NCI-H187 treated with DMSO at 0.1 percent for 48 hours (cell line): ENCODE data around the gene IFT88.

Experiments used
- DNase-seq: peaks from one replicate; lab custom pipeline; 2025; lab: John Stamatoyannopoulos, UW

The IFT88 gene

DNA sequence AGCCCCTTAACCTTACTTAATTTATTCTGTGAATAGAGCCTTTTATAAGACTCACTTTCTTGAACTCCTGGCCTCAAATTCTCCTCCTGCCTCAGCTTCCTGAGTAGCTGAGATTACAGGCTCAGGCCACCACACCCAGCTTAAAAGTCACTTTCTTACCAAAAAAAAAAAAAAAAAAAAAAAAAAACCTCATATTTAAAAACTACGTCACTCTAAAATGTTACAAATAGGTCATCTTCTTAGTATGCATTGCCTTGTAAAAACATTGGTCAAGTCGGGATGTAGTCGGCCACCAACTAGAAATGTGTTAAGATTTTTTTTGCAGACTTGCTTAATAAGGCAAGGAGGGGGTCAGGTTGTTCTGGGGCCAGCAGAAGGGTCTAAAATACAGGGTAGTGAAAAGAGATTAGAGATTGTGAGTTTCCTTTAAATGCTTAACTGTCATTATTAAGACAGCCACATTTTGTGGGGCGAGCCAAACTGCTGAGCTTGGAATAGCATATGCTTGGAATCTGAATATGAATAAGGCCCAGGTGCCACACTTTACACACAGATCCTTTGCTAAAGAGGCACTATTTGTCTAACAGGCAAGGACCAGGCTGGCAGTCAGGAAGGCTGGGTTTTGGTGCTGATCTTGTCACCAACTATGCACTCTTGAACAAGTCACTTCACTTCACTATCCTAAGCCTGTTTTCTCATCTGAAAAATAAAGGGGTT lies 120.1 kb downstream of the IFT88 start:
- no peak for DNase-seq

DNA sequence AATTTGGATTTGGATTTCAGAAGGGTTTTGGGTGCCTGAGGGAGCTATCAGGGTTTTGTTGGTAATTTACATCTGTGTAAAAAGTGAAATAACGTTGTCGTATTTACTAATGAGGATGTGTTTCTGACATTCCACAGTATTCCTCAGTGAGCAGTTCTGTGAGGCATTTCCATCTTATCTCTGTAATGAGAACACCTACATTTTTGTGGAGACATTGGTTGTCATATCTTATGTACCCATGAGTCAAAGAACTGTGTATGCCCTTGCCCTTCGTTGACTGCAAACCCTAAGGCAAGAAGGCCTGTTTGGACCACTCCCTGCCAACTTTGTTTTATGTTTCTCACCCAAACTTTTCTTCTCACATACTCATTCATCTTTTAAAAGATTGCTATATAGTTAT lies 122.3 kb downstream of the IFT88 start:
- no peak for DNase-seq

DNA sequence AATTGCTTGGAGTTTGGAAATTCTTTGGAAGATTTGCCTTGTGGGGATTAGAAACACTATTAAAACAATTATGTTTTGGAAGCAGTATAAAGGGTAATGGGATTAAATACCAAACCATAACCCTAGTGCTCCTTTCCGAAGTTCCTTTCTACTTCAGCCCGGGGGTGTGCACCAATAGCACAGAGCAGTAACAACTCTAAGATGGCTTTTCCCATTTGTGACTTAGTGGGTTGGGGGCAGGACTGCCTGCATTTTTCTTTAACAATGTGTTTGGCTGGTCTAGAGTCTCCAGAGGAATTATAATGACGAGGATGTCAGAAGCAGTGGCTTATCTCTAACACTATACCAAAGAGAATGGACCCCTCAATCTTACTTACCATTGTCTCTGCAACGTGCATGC lies 124.7 kb downstream of the IFT88 start:
- no peak for DNase-seq

DNA sequence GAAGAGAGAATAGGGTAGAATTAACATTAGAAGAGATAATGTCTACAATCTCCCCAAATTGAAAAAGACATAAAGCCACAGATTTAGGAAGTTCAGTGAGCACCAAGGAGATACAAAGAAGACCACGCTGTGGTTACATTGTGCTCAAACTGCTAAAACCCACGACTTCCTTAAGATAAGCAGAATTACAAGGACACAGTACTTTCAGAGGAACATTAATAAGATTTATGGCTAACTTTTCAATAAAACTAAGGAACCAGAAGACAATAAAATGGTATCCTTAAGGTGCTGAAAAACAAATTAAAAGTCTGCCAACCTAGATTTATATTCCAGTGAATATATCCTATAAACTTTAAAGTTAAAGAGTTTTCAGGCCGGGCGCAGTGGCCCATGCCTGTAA lies 129.1 kb downstream of the IFT88 start:
- DNase-seq = no peak

DNA sequence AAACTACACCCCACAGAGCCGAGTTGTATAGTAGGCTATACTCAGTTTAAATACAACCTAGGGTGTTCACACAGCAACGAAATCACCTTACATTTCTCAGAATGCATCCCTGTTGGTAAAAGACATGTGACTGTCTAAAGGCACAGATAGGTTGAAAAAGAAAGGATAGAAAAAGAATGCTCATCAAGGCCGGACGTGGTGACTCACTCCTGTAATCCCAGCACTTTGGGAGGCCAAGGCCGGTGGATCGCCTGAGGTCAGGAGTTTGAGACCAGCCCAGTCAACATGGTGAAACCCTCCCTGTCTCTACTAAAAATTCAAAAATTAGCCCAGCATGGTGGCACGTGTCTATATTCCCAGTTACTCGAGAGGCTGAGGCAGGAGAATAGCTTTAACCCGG lies 132.8 kb downstream of the IFT88 start:
- no peak for DNase-seq

DNA sequence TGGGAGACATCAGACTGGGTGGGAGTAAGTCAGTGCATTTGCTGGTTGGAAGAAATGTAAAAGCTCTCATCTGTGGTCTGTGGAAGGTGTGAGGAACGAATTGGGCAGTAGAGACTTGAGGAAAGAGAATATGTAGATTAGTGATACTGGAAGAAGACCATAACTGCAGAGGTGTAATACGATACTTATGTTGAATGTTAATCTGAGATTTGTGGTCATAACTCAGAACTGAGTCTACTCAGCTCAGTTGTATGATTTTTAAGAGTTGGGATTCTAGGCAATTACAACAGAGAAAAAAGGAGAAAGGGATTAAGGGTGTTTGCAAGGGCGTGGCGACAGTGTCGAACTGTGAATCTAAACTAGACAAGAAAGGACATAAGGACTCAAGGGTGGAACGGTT lies 133.3 kb downstream of the IFT88 start:
- DNase-seq = no peak

DNA sequence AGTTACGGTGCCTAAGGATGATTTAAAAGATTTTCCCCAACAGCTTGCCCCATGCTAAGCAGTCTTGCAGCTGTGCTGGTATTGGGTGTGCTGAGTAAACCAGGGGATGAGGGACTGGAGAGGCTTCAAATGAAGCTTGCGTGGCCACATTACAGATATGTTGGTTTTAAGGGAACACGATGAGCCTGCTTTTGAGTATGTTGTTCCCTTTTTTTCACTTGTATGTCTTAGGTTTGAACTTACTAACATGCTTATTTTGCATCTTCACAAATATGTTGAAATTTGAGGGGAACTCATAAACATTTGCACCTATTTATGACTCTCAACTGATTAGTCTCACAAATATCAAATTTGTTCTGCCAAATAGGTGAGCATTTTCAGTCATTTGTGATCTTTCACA lies 134.5 kb downstream of the IFT88 start:
- DNase-seq = no peak

DNA sequence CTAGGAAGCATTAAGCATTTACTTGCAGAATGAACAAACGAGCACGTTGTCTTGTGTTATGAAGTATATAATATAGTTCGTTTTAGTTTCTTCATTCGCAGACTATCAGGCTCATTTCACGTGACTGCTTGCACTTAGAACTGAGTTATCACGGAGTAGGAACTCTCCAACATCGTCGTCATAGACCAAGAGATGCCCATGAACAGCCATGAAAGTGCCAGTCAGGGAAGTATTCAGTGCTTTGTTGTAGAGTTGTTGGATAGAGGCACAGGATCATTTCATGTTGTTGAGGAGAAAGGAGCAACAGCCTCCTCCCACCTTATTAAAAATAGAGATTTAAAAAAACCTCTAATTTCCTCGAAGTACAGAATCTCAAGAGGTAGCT lies 135.6 kb downstream of the IFT88 start:
- no peak for DNase-seq

DNA sequence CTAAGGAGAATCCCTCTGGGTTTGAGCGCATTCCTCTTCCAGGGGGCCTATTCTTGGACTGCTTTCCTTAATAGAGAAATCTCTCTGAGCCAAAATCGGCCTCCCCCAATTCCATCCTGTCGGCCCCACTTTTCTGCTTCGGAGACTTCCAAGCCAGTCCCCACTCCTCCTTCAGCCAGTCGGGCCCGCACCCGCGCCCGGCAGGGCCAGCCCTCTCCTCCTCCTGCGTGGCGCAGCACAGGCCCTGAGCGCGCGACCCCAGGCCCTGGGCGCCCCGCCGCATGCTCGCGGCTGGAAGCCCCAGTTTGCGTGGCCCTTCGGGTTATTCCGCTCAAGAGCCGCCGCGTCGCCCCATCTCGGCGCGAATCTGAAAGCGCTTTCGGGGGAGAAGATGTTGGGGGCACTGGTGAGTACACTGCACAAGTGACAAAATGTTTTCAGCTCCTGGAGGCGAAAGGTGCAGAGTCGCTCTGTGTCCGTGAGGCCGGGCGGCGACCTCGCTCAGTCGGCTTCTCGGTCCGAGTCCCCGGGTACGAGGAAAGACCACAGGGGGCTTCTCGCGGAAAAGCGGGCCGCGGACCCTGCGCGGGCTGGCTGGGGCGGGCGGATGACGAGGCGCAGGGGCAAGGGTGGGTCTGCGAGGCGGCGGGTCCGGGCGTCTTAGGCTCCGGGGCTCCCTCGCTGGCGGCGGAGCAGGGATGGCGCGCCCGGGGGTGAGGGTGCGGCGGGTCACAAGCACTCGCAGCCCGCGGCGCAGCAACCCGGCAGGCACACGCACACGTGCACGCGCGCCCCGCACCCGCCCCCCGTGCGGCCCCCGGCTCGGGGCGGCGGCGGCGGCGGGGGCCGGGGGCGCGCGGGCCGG lies 136.2 kb downstream of the IFT88 start, which contains the start of gene IL17D:
IL17D (plus strand) TSS at position 785 of the 865 bp plus-strand sequence. CDS start 303 bp downstream, outside the sequence.
- no peak for DNase-seq

DNA sequence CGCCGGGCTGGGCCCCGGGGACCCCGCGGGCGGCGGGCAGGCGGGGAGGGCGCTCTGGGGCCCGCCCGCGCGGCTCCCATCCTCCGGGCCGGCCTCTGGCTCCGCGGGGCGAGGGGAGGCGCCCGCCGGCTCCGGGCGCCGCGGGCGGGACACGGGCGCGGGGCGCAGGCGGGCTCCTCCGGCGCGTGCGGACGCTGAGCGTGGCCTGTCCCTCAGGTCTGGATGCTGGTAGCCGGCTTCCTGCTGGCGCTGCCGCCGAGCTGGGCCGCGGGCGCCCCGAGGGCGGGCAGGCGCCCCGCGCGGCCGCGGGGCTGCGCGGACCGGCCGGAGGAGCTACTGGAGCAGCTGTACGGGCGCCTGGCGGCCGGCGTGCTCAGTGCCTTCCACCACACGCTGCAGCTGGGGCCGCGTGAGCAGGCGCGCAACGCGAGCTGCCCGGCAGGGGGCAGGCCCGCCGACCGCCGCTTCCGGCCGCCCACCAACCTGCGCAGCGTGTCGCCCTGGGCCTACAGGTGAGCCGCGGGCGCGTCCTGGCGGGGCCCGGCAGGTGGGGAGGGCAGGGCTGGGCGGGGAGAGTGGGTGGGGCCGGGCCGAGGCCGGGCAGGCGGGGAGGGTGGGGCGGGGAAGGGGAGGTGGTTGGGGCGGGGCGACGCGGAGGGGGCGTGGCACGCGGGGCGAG lies 137.0 kb downstream of the IFT88 start:
- no peak for DNase-seq

DNA sequence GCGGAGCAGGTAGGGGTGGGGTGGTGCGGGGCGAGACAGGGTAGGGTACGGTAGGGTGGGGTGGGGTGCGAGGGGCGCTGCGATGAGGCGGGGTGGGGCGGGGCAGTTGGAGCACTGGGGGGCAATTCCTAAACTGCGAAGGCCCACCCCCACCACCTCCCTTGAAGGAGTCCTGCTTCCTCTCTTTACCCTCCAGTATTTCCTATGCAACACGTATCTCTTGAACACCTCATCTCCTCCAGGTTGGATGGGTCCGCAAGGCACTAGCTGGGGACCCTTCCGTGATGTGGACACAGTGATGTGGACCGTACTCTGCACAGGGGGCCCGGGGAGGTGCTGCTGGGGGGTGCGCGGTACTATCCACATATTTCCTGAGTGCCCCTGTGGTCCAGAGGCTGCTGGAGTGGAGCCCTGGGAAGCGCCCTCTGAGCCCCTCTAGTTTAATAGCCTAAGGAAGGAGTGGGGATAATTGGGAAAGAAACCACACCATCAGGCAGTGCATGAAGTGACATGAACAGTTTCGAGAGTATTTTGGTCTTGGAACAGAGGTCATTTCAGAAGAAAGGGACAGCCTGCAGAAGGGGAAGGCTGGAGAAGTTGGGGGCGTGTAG lies 137.6 kb downstream of the IFT88 start:
- DNase-seq = no peak

DNA sequence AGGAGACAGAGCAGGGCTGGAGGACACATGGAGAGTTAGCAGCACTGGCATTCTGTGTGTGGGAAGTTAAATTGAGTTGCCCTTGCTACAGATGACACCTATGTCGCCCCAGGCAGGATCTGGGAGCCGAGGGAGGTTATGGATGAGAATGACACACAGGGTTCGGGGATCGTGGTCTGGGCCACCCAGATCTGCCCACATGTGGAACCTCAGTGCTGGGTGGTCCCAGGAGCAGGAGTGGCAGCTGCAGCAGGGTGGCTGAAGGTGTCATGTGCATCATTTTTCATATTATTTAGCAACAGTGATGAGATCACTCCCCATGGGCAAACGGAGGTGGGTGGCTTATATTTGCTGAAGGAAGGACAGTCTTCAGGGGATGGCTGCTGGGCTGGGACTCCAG lies 139.7 kb downstream of the IFT88 start:
- no peak for DNase-seq

DNA sequence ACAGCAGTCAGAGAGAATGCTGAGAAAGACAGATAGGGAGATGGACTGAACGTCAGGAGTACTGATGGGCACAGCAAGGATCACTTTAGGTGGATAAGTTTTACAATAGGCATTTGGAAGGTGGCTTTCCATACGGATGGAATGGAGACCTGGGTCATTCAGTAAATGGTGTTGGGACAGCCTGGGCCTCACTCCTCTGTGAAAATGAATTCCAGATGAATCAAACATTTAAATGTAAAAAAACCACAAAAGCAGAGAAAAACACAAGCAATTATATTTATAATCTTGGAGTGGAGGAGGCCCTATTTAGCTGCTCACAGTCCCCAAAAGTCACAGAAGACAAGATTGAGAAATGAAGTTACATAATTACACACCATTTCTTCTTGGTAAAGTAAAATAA lies 141.3 kb downstream of the IFT88 start:
- DNase-seq = no peak

DNA sequence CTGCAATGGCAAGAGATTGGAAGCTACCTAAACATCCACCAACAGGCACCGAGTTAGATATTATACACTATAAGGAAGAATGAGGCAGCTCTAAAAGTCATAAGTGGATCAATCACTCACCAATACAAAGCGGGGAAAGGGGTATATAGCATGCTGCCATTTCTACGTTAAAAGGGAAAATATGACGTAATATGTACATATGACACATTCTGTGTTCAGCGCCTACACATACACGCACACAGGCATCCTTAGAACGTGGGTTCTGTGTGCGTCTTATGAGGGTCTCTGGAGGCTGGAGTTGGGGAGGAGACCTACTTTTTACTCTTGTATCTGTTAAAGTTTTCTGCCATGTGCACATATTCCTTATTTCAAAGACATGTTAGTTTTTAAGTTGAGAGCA lies 142.4 kb downstream of the IFT88 start:
- DNase-seq = no peak

DNA sequence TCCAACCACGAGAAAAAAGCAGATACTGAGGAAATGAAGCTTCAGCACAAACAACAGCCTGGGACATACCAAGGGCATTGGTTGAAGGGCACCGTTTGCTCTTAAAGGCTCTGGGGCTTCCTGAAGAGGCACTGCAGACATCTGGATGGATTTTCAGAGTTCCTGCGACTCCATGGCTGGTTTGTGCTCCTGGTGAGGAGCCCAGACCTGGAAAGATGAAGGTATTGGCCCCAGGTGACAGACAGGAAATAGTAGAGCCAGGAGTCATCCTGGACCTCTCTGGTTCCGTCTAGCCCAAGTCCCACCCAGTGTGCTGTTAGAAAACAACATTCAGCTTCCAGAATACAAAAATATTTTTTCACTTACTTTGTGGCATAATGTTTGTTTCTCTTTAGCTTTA lies 142.8 kb downstream of the IFT88 start:
- DNase-seq = no peak

DNA sequence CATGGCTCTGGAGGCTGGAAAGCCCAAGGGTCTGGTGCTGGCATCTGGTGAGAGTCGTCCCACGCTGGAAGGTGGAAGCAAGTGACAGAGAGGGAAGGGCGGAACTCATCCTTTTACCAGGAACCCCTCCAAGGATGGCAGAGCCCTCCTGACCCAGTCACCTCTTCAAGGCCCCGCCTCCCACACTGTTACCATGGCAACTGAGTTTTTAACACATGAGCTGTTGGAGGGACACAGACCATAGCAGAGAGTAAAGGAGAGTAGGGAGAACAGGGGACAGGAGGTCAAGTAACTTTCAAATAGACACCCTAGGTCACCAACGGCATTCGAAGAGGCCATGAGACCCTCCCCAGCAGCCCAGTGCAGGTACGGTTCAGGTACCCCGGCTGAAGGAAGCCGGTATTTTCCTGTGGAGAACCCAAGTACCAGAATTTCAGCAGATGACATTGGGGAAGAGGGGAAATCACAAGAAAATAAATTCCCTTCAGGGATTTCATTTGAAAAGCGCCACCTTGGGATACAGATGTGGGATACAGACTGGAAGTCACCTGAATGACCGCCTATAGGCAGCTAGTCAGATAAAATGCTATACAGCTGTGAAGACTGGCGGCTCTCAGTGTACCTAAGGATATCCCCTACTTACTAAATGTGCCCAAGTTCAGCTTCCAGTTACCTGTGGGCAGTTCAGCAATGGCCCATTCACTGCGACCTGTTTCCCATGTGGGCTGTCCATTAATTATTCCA lies 144.5 kb downstream of the IFT88 start:
- DNase-seq = no peak

DNA sequence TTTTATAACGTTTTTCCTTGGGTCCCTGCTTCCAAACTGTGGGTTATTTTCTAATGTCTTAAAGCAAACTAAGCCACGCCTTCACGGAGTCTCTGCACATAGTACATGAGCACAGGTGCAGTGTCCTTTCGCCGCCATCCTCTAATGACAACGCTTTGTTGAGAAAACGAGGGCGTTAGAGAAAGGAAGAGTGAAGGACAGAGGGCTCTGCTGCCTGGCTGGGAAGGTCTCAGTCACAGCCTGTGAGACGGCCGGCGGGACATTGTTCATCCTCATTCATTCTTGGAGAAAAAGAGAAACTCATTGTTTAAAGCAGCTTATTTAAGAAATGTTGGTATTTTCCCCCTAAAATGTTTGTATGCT lies 146.0 kb downstream of the IFT88 start:
- no peak for DNase-seq

DNA sequence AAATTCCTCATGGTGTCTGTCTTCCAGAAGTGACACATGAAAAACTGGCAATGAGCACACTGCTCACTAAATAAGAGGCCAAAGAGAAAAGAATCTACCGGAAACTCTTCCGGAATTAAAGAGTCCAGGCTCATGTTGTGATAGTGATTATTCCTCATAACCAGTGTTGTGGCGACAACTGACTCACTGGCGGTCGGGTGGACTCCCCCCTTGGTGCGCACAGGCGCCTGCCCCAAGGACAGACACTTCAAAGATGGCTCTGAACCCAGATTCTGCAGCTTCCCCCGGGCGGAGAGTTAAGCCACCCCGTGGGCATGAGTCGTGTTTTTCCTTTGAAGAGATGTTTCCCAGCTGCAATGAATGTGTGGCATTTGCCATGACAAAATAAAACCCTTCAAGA lies 146.8 kb downstream of the IFT88 start:
- no peak for DNase-seq

DNA sequence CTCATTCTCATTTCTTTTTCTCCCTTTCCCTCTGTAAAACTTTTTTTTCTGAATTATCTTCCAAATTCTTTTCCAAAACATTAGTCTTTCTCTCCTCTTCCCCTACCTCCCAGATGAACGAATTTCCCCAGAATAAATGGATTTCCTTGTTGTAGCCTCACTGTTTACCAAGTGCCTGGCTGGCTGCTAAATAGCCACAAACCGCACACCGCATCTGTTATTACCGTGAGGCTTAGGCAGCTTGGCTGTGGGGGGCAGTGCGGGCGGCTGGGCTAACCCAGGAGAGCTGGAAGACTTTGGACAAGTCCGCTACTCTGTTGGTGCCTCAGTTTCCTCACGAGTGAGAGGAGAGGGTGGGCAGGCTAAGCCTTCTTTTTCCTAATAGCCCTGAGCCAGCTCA lies 147.2 kb downstream of the IFT88 start:
- no peak for DNase-seq

DNA sequence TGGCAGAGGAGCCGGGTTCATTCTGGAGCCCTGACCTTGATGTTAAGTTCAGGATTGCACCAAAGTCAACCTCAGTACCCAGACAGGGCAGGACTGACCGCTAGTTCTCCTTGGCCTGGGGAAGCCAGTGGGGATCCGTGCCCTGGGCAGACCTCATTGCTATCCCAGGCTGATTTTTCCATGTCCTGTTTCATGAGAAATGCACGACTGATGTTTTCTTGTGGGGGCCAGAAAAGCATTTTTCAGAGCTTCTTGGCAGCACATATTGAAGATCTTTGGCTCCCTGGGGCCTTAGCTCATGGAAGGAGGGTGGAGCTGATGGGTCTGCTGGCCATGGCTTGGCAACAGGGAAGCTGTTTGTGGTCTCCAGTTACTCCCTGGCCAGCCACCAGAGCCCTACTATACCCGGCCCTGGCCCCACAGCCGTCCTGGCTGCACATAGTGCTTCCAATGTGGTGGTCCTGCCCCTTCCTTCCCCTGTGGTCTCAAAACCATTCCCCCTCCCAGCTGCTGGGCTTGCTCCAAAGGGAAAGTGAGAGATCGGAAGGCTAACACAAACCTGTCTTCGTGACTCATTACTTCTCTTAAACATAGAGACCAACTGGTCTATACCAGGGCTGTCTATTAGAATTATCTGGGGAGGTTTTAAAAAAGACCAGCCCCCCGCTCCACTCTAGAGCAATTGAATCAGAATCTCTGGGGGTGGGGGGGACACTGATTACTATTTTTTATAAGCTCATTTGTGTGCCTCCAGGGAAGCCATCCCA lies 147.8 kb downstream of the IFT88 start:
- DNase-seq = no peak

DNA sequence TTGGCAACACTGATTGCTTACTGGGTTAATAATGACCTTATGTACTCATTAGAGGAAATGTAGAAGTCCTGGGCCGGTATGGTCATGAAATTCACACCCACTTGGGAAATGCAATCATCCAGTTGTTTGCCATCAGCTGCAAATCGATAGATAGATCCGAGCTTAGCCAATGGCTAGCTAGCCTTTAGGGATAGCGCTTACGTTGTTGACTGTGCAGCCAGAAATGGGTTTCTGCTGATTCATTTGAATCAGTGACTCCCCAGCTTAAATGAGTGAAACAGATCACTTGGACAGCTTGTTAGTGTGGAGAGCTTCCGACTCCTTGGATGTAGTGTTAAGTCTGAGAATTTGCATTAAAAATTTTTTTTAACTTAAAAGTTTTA lies 148.4 kb downstream of the IFT88 start:
- DNase-seq = no peak
